Kasumi-1 (cell line): ENCODE results near the gene TGFB1.

Source experiments
- DNase-seq, 2 experiments: peaks; one replicate each; lab custom pipeline; 2025; lab: John Stamatoyannopoulos, UW

Gene TGFB1

GRCh38 chr19:41321600-41322270, 32.0 kb downstream of the TGFB1 start:
- DNase-seq, result no peak

GRCh38 chr19:41321204-41321599, 32.5 kb downstream of the TGFB1 start:
- no peak for DNase-seq

GRCh38 chr19:41320568-41320967, 33.2 kb downstream of the TGFB1 start:
- no peak for DNase-seq

GRCh38 chr19:41320185-41320518, 33.6 kb downstream of the TGFB1 start:
- DNase-seq, result no peak

- no peak for DNase-seq
Observed at GRCh38 chr19:41319500-41320184, 34.1 kb downstream of the TGFB1 start.

GRCh38 chr19:41318696-41319499, 34.8 kb downstream of the TGFB1 start:
- DNase-seq, result no peak

- no peak for DNase-seq
Observed at GRCh38 chr19:41316306-41316920, 37.3 kb downstream of the TGFB1 start.

GRCh38 chr19:41311613-41312012, 42.1 kb downstream of the TGFB1 start:
- no peak for DNase-seq

- DNase-seq, result no peak
Observed at GRCh38 chr19:41311072-41311471, 42.6 kb downstream of the TGFB1 start.

GRCh38 chr19:41310033-41310831, 43.5 kb downstream of the TGFB1 start, which contains the start of gene CCDC97:
Gene CCDC97, plus strand, starts transcription at chr19:41310172. Its CDS starts 139 bp downstream, at chr19:41310311.
- peak; percentile 71 to 79 for DNase-seq

GRCh38 chr19:41309180-41310032, 44.3 kb downstream of the TGFB1 start:
- no peak for DNase-seq

- peak; percentile 88 to 89 for DNase-seq
Observed at GRCh38 chr19:41308450-41309179, 45.1 kb downstream of the TGFB1 start.

- no peak for DNase-seq
Observed at GRCh38 chr19:41307954-41308449, 45.7 kb downstream of the TGFB1 start.

- no peak for DNase-seq
Observed at GRCh38 chr19:41307090-41307875, 46.4 kb downstream of the TGFB1 start.

GRCh38 chr19:41305927-41306793, 47.6 kb downstream of the TGFB1 start:
- no peak for DNase-seq

GRCh38 chr19:41304706-41305483, 48.8 kb downstream of the TGFB1 start:
- no peak for DNase-seq

GRCh38 chr19:41303954-41304353, 49.8 kb downstream of the TGFB1 start:
- no peak for DNase-seq
